ENCODE results near the gene ADCY10. TPM values are rescaled to one million over a fixed set of nuclear protein-coding genes. Genes with fewer than 3 reads are reported as not detected.

ADCY10 gene
- total and polyA plus RNA-seq, 9 of the 15 experiments (the other 6 are each of a cell fraction or from before 2014, with no cell fraction given) = 0.08 to 0.86 (median 0.22) TPM

GRCh38 chr1:167841530-167841929 is 72.4 kb downstream of the ADCY10 start:
- Histone ChIP-seq H4K20me1 (replicated peaks; ENCODE audit: control insufficient read depth, insufficient read depth, low read length) (no peaks in the 10 kb centered on the region), H3K27ac (ENCODE audit: extremely low read depth, low read depth, low read length) (no peak overlapping the region), H3K4me1 (replicated peaks in 1 of 2; ENCODE audit: control insufficient read depth in 2 of 2, insufficient read depth in 2 of 2, low read length in 2 of 2) (peaks cover 8 to 21% of the 10 kb centered on the region in 2 experiments; a peak in 4 of 5 replicates), H3K9me3 (replicated peaks; ENCODE audit: control insufficient read depth, insufficient read depth, low read depth, low read length) (no peaks in the 10 kb centered on the region), H2AFZ (ENCODE audit: low read depth, low read length) (0 out of 2 replicates have a peak overlapping the region, but pooled peaks have one; percentile 20), H3K79me2 (ENCODE audit: control insufficient read depth, insufficient read depth, low read length) (no peaks in the 10 kb centered on the region), H3K4me2 (ENCODE audit: insufficient read depth, low read length) (no peak overlapping the region), H3K36me3 (ENCODE audit: control insufficient read depth, insufficient read depth, low read length) (no peaks in the 10 kb centered on the region), H3K9ac (ENCODE audit: insufficient read depth in 1 of 2, low read depth in 2 of 2, low read length in 2 of 2) (no peak overlapping the region), H3K9me1 (ENCODE audit: control insufficient read depth, insufficient read depth, low read length) (no peaks in the 10 kb centered on the region), H3K4me3 (no peak overlapping the region), H3K27me3 (ENCODE audit: control insufficient read depth in 2 of 2, insufficient read depth in 2 of 2, low read length in 2 of 2) (no peaks in the 10 kb centered on the region)
- DNase-seq (ENCODE audit: extremely low read depth in 1 of 4, low spot score in 3 of 4) = no peak
- BruUV-seq (replicated peaks) = no TSS peak
- ChIA-PET CTCF (ENCODE audit: low intra/inter-chr PET ratio) (no interaction called here), POLR2A (interaction anchor here (1.1 to 1.3 kb wide), 2 partner anchors 9 to 80 kb away, joined by 4 read pairs; no protein-coding TSS in a partner anchor)
- ATAC-seq = no peak
- intact Hi-C loops (cut with micrococcal nuclease) = no loop called here
- FAIRE-seq = no peak
- in situ Hi-C loops (cut with MboI) = no loop called here
- 73% methylated on average over 3 of the region's 3 CpGs for WGBS (ENCODE audit: insufficient coverage, low coverage, missing lambda C conversion rate)
- TF ChIP-seq ZNF121 (CRISPR knock-in tag; conservative IDR thresholded peaks at IDR 0.05) = peak; percentile 99
- TF ChIP-seq MLX (CRISPR knock-in tag; conservative IDR thresholded peaks at IDR 0.05) = no peak
- TF ChIP-seq SIN3B (IDR thresholded peaks at IDR 0.05; ENCODE audit: low read depth) = no peak
- 0 out of 2 replicates have a peak, but pooled peaks have one; percentile 1 for TF ChIP-seq ZNF384 (IDR thresholded peaks at IDR 0.05; ENCODE audit: low read depth, low read length)
- TF ChIP-seq ZNF140 (CRISPR knock-in tag; IDR thresholded peaks at IDR 0.05) = no peak
- TF ChIP-seq RBM25 (IDR thresholded peaks at IDR 0.05; ENCODE audit: low read depth, low read length, severe bottlenecking) = peak; percentile 80
- peak; percentile 51; the same call in 1 of the 2 replicates for TF ChIP-seq ADNP (tag; IDR thresholded peaks at IDR 0.05)
- no peak for TF ChIP-seq XRCC5 (IDR thresholded peaks at IDR 0.05; ENCODE audit: low read depth, low read length)
- TF ChIP-seq CGGBP1 (CRISPR knock-in tag; IDR thresholded peaks at IDR 0.05) = no peak
- peak in 1 of 2 experiments; percentile 26; a peak in 1 of 4 replicates for TF ChIP-seq KDM1A (IDR thresholded peaks at IDR 0.05)
- no peak for TF ChIP-seq TFAM (CRISPR knock-in tag; conservative IDR thresholded peaks at IDR 0.05)
- TF ChIP-seq ZBTB40 (IDR thresholded peaks at IDR 0.05) = no peak
- TF ChIP-seq ZBTB40 (CRISPR knock-in tag; IDR thresholded peaks at IDR 0.05) = no peak
- peak; percentile 81 for TF ChIP-seq BCOR (IDR thresholded peaks at IDR 0.05)
